ENCODE data around the gene CCDC14.
A peak's percentile ranks its signal among the peaks of the same experiment; 100 is the strongest.
"Not testable (repeated sequence)": the region's sequence is repeated elsewhere in the genome, so short reads cannot be mapped to it uniquely, and the experiment has no call there.

Gene CCDC14

DNA sequence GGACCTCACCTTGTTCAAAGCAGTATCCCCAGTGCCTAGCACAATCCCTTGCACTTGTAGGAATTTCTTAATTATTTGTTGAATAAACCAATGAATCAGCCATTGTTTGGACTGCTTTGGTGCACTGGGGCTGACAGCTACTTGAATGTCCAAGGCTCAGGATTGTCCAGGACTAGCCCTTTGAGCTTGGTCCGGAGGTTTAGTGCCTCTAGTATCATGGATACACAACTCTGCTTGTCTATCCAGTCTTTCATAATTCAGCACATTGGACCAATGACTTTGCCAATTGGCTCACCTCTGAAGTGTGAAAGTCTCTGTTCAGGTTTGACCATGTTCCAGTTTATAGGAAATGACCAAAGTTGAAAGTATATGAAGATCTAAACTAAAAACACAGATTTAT is 3.8 kb upstream of the CCDC14 start:
- CTCF ChIA-PET; H3K4me1 ChIP-seq (ENCODE audit: control extremely low read depth in 1 of 4, control insufficient read depth in 4 of 4, insufficient read depth in 4 of 4, low read length in 3 of 4); H3K4me3 ChIP-seq (ENCODE audit: control insufficient read depth in 1 of 7, extremely low read depth in 1 of 7, insufficient read depth in 4 of 7, low read depth in 2 of 7, low read length in 6 of 7); H3K27ac ChIP-seq (ENCODE audit: insufficient read depth in 1 of 2, low read depth in 1 of 2, low read length in 2 of 2, poor library complexity in 1 of 2, severe bottlenecking in 2 of 2); DNase-seq; H3K9me3 ChIP-seq (ENCODE audit: control extremely low read depth in 1 of 5, control insufficient read depth in 4 of 5, insufficient read depth in 2 of 5, low read depth in 1 of 5, low read length in 4 of 5); H3K36me3 ChIP-seq (ENCODE audit: control insufficient read depth in 4 of 4, insufficient read depth in 4 of 4, low read length in 3 of 4); POLR2A ChIA-PET; H3K27me3 ChIP-seq (replicated peaks in 2 of 5; ENCODE audit: control insufficient read depth in 4 of 5, insufficient read depth in 5 of 5, low read length in 4 of 5): not testable (repeated sequence)
- WGBS (ENCODE audit: insufficient coverage), result no CpG with 5 or more reads among the region's 1 CpG

GRCh38 chr3:123961508-123961856 is 453 bp upstream of the CCDC14 start:
- Histone ChIP-seq H3K36me3 (ENCODE audit: control insufficient read depth in 4 of 4, insufficient read depth in 4 of 4, low read length in 3 of 4) (no peaks in the 10 kb centered on the region), H3K27me3 (replicated peaks in 2 of 5; ENCODE audit: control insufficient read depth in 4 of 5, insufficient read depth in 5 of 5, low read length in 4 of 5) (peaks cover 0 to 5% (median 0%) of the 10 kb centered on the region in 5 experiments), H3K4me3 (ENCODE audit: control insufficient read depth in 1 of 7, extremely low read depth in 1 of 7, insufficient read depth in 4 of 7, low read depth in 2 of 7, low read length in 6 of 7) (peak overlapping the region; percentile 66 to 97 (median 93)), H3K4me1 (ENCODE audit: control extremely low read depth in 1 of 4, control insufficient read depth in 4 of 4, insufficient read depth in 4 of 4, low read length in 3 of 4) (peaks cover 5 to 10% (median 8%) of the 10 kb centered on the region in 4 experiments), H3K27ac (ENCODE audit: insufficient read depth in 1 of 2, low read depth in 1 of 2, low read length in 2 of 2, poor library complexity in 1 of 2, severe bottlenecking in 2 of 2) (no peak overlapping the region), H3K9me3 (ENCODE audit: control extremely low read depth in 1 of 5, control insufficient read depth in 4 of 5, insufficient read depth in 2 of 5, low read depth in 1 of 5, low read length in 4 of 5) (no peaks in the 10 kb centered on the region)
- CTCF ChIA-PET, result no interaction called here
- WGBS (ENCODE audit: insufficient coverage), result 6% methylated on average over 8 of the region's 15 CpGs
- DNase-seq, result no peak
- POLR2A ChIA-PET, result interaction anchor here (1.2 kb wide), 1 partner anchor 84 kb away, joined by 5 read pairs; no protein-coding TSS in a partner anchor

DNA sequence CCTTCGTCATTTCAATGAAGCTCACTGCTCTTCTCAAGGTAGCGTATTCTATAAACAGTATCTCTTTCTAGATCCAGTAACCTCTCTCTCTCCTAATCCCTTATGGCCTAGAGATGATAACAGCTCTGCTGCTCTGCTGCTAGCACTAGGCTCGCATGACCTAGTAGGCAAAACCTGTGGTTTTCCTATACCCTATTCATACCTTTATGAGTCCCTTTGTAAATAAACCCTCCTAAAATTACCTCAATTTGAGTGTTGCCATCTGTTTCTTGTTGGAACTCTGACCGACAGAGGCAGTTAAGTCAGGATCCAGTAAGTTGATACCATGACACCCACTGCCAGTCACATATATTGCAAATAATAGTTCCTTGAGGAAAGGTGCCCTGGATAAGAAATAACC is 7.3 kb downstream of the CCDC14 start:
- Histone ChIP-seq H3K4me3 (ENCODE audit: control insufficient read depth in 1 of 7, extremely low read depth in 1 of 7, insufficient read depth in 4 of 7, low read depth in 2 of 7, low read length in 6 of 7) (no peak overlapping the region), H3K27me3 (replicated peaks in 2 of 5; ENCODE audit: control insufficient read depth in 4 of 5, insufficient read depth in 5 of 5, low read length in 4 of 5) (no peaks in the 10 kb centered on the region), H3K27ac (ENCODE audit: insufficient read depth in 1 of 2, low read depth in 1 of 2, low read length in 2 of 2, poor library complexity in 1 of 2, severe bottlenecking in 2 of 2) (no peak overlapping the region), H3K36me3 (ENCODE audit: control insufficient read depth in 4 of 4, insufficient read depth in 4 of 4, low read length in 3 of 4) (peaks cover 0 to 46% (median 26%) of the 10 kb centered on the region in 4 experiments), H3K9me3 (ENCODE audit: control extremely low read depth in 1 of 5, control insufficient read depth in 4 of 5, insufficient read depth in 2 of 5, low read depth in 1 of 5, low read length in 4 of 5) (no peaks in the 10 kb centered on the region), H3K4me1 (ENCODE audit: control extremely low read depth in 1 of 4, control insufficient read depth in 4 of 4, insufficient read depth in 4 of 4, low read length in 3 of 4) (no peaks in the 10 kb centered on the region)
- WGBS (ENCODE audit: insufficient coverage), result 97% methylated on average over 3 of the region's 4 CpGs
- ChIA-PET CTCF (interaction anchor here (1.2 to 1.5 kb wide), 2 partner anchors 12 kb away, joined by 4 to 5 read pairs; no protein-coding TSS in a partner anchor), POLR2A (no interaction called here)
- DNase-seq, result no peak

- no peaks in the 10 kb centered on the region for H3K27me3 ChIP-seq (replicated peaks in 2 of 5; ENCODE audit: control insufficient read depth in 4 of 5, insufficient read depth in 5 of 5, low read length in 4 of 5)
- no peaks in the 10 kb centered on the region for H3K4me1 ChIP-seq (ENCODE audit: control extremely low read depth in 1 of 4, control insufficient read depth in 4 of 4, insufficient read depth in 4 of 4, low read length in 3 of 4)
- ChIA-PET POLR2A (no interaction called here), CTCF (interaction anchor here (1.5 kb wide), 1 partner anchor 11 kb away, joined by 4 read pairs; no protein-coding TSS in a partner anchor)
- no peaks in the 10 kb centered on the region for H3K9me3 ChIP-seq (ENCODE audit: control extremely low read depth in 1 of 5, control insufficient read depth in 4 of 5, insufficient read depth in 2 of 5, low read depth in 1 of 5, low read length in 4 of 5)
- no peak overlapping the region for H3K4me3 ChIP-seq (ENCODE audit: control insufficient read depth in 1 of 7, extremely low read depth in 1 of 7, insufficient read depth in 4 of 7, low read depth in 2 of 7, low read length in 6 of 7)
- 97% methylated on average over 4 of the region's 4 CpGs for WGBS (ENCODE audit: insufficient coverage)
- no peak overlapping the region for H3K27ac ChIP-seq (ENCODE audit: insufficient read depth in 1 of 2, low read depth in 1 of 2, low read length in 2 of 2, poor library complexity in 1 of 2, severe bottlenecking in 2 of 2)
- no peak for DNase-seq
- peaks cover 0 to 51% (median 32%) of the 10 kb centered on the region in 4 experiments for H3K36me3 ChIP-seq (ENCODE audit: control insufficient read depth in 4 of 4, insufficient read depth in 4 of 4, low read length in 3 of 4)
Measured at GRCh38 chr3:123952844-123953520, 8.0 kb downstream of the CCDC14 start.

DNA sequence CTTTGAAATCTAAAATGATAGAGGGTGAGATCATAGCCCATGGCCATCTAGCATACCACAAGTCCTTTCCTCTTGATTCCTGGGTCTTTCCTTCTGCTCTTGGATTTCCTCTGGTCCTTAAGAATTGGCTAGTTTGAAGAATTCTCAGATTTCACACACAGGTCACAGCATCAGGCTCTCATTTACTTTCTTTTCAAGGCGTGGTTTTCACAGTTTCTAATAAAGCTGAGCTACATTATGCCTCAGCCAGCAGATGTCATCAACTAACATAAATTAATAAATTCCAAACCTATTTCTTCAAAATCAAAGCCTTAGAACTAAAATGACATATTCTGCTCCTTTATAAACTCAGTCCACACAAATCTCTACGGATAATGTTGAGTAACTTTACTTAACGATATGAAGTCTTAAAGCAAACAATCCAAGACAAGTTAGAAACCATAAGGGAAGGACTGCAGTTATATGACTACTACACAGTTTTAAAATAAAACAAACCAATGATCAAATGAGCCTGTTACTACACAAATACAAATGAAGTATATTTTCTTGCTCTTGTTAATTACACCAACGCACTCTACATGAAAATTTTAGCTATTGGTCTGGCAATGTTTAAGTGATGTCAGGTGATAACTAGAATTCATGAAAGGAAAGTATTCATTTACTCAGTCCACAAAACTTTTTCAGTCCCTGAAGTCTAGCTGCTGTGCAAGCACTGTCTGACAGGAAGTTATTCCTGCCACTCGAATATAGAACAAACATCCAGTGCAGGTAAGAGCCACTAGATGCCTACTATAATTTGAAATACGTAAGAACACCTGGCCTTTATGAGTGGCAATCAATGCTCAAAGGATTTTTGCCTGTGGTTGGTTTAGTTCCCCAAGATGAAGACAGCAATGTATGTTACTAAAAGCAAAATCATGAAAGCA is 9.2 kb downstream of the CCDC14 start:
- POLR2A ChIA-PET, result no interaction called here
- DNase-seq, result no peak
- 98% methylated on average over 4 of the region's 6 CpGs for WGBS (ENCODE audit: insufficient coverage)
- Histone ChIP-seq H3K27me3 (replicated peaks in 2 of 5; ENCODE audit: control insufficient read depth in 4 of 5, insufficient read depth in 5 of 5, low read length in 4 of 5) (no peaks in the 10 kb centered on the region), H3K27ac (ENCODE audit: insufficient read depth in 1 of 2, low read depth in 1 of 2, low read length in 2 of 2, poor library complexity in 1 of 2, severe bottlenecking in 2 of 2) (no peak overlapping the region), H3K36me3 (ENCODE audit: control insufficient read depth in 4 of 4, insufficient read depth in 4 of 4, low read length in 3 of 4) (peaks cover under 1 to 54% (median 38%) of the 10 kb centered on the region in 4 experiments), H3K4me1 (ENCODE audit: control extremely low read depth in 1 of 4, control insufficient read depth in 4 of 4, insufficient read depth in 4 of 4, low read length in 3 of 4) (no peaks in the 10 kb centered on the region), H3K9me3 (ENCODE audit: control extremely low read depth in 1 of 5, control insufficient read depth in 4 of 5, insufficient read depth in 2 of 5, low read depth in 1 of 5, low read length in 4 of 5) (no peaks in the 10 kb centered on the region), H3K4me3 (ENCODE audit: control insufficient read depth in 1 of 7, extremely low read depth in 1 of 7, insufficient read depth in 4 of 7, low read depth in 2 of 7, low read length in 6 of 7) (no peak overlapping the region)
- CTCF ChIA-PET, result interaction anchor here (1.5 kb wide), 1 partner anchor 10 kb away, joined by 4 read pairs; no protein-coding TSS in a partner anchor

DNA sequence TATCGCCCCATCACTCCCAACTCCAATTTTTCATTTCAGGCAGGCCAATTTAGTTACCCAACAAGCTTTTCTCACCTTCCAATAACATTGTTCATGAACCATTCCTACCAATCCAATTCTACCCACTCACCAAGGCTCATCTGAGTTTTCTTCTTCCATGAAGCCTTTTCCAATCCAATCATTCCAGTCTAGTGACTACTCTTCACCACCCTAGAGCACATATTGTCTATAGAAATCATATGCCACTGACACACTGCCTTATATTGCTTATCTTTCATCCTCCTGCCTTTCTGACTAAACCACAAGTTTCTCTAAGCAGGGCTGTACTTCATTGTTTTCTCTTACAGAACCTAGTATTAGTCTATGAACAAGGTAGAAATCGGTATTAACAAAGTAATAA is 11.4 kb downstream of the CCDC14 start:
- no peak overlapping the region for H3K4me3 ChIP-seq (ENCODE audit: control insufficient read depth in 1 of 7, extremely low read depth in 1 of 7, insufficient read depth in 4 of 7, low read depth in 2 of 7, low read length in 6 of 7)
- whole genome bisulfite sequencing (ENCODE audit: insufficient coverage), result 91% methylated on average over 1 of the region's 2 CpGs
- POLR2A ChIA-PET, result no interaction called here
- DNase-seq, result no peak
- CTCF ChIA-PET, result no interaction called here
- H3K36me3 ChIP-seq (ENCODE audit: control insufficient read depth in 4 of 4, insufficient read depth in 4 of 4, low read length in 3 of 4), result peaks cover 5 to 57% (median 41%) of the 10 kb centered on the region in 4 experiments
- no peaks in the 10 kb centered on the region for H3K27me3 ChIP-seq (replicated peaks in 2 of 5; ENCODE audit: control insufficient read depth in 4 of 5, insufficient read depth in 5 of 5, low read length in 4 of 5)
- no peaks in the 10 kb centered on the region for H3K9me3 ChIP-seq (ENCODE audit: control extremely low read depth in 1 of 5, control insufficient read depth in 4 of 5, insufficient read depth in 2 of 5, low read depth in 1 of 5, low read length in 4 of 5)
- no peak overlapping the region for H3K27ac ChIP-seq (ENCODE audit: insufficient read depth in 1 of 2, low read depth in 1 of 2, low read length in 2 of 2, poor library complexity in 1 of 2, severe bottlenecking in 2 of 2)
- no peaks in the 10 kb centered on the region for H3K4me1 ChIP-seq (ENCODE audit: control extremely low read depth in 1 of 4, control insufficient read depth in 4 of 4, insufficient read depth in 4 of 4, low read length in 3 of 4)

DNA sequence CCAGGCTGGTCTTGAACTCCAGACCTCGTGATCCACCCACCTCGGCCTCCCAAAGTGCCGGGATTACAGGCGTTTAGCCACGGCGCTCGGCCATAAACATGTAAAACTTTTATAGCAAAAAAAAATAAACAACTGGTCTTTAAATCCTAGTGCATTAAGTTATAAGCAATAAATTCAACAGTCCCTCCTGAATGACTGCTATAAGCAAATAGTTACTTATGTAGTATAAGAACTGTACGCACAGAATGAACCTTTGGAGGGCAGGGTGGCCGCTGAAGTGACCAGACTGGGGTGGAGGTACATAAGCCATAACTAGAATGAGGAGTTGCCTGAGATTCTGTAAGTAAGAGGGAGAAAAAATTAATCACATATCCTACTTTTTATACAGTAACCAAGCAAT is 12.6 kb downstream of the CCDC14 start:
- Histone ChIP-seq H3K36me3 (ENCODE audit: control insufficient read depth in 4 of 4, insufficient read depth in 4 of 4, low read length in 3 of 4) (peaks cover 5 to 62% (median 41%) of the 10 kb centered on the region in 4 experiments), H3K27ac (ENCODE audit: insufficient read depth in 1 of 2, low read depth in 1 of 2, low read length in 2 of 2, poor library complexity in 1 of 2, severe bottlenecking in 2 of 2) (no peak overlapping the region), H3K9me3 (ENCODE audit: control extremely low read depth in 1 of 5, control insufficient read depth in 4 of 5, insufficient read depth in 2 of 5, low read depth in 1 of 5, low read length in 4 of 5) (no peaks in the 10 kb centered on the region), H3K4me3 (ENCODE audit: control insufficient read depth in 1 of 7, extremely low read depth in 1 of 7, insufficient read depth in 4 of 7, low read depth in 2 of 7, low read length in 6 of 7) (no peak overlapping the region), H3K27me3 (replicated peaks in 2 of 5; ENCODE audit: control insufficient read depth in 4 of 5, insufficient read depth in 5 of 5, low read length in 4 of 5) (no peaks in the 10 kb centered on the region), H3K4me1 (ENCODE audit: control extremely low read depth in 1 of 4, control insufficient read depth in 4 of 4, insufficient read depth in 4 of 4, low read length in 3 of 4) (no peaks in the 10 kb centered on the region)
- CTCF ChIA-PET, result no interaction called here
- WGBS (ENCODE audit: insufficient coverage), result 80% methylated on average over 1 of the region's 9 CpGs
- DNase-seq, result no peak
- POLR2A ChIA-PET, result interaction anchor here (0.7 kb wide), 1 partner anchor 41 kb away, joined by 3 read pairs; no protein-coding TSS in a partner anchor

Data from common myeloid progenitor, CD34-positive (primary cell).